Bone marrow (tissue), 2 donors: ENCODE data around the gene GSE1.

ENCODE experiments used
- DNase-seq, 2 donors: peaks; one replicate each; lab custom pipeline; 2025; lab: John Stamatoyannopoulos, UW

GSE1 gene

GRCh38 chr16:85722128-85722893 lies 109.2 kb downstream of the GSE1 start:
- DNase-seq, result no peak

GRCh38 chr16:85724126-85724879 lies 111.2 kb downstream of the GSE1 start:
- no peak for DNase-seq

GRCh38 chr16:85724936-85725335 lies 111.8 kb downstream of the GSE1 start:
- DNase-seq, result no peak
